ENCODE data around the gene FOXC1. TPM values are rescaled to one million over a fixed set of nuclear protein-coding genes. Genes with fewer than 3 reads are reported as not detected.

FOXC1 gene
- total RNA-seq, 1 donor from 2014 or later = 84.4 TPM

GRCh38 chr6:1652842-1653241, 43.1 kb downstream of the FOXC1 start:
- no peaks in the 10 kb centered on the region for H3K27me3 Mint-ChIP-seq (ENCODE audit: low read depth)
- H3K36me3 Mint-ChIP-seq (ENCODE audit: low read depth) = no peaks in the 10 kb centered on the region
- no peak for TF ChIP-seq CTCF (IDR thresholded peaks at IDR 0.05)
- DNase-seq (ENCODE audit: low spot score) = no peak
- peaks cover 5% of the 10 kb centered on the region for H3K4me1 Mint-ChIP-seq (ENCODE audit: low read depth)
- no peaks in the 10 kb centered on the region for H3K9me3 Mint-ChIP-seq (ENCODE audit: low read depth)
- no peak overlapping the region for H3K4me3 Mint-ChIP-seq (ENCODE audit: unreplicated experiment)
- no peak overlapping the region for H3K27ac Mint-ChIP-seq (ENCODE audit: unreplicated experiment)

GRCh38 chr6:1654054-1654453, 44.3 kb downstream of the FOXC1 start:
- Mint-ChIP-seq H3K4me3 (ENCODE audit: unreplicated experiment) (no peak overlapping the region), H3K4me1 (ENCODE audit: low read depth) (peaks cover 5% of the 10 kb centered on the region), H3K36me3 (ENCODE audit: low read depth) (no peaks in the 10 kb centered on the region), H3K9me3 (ENCODE audit: low read depth) (no peaks in the 10 kb centered on the region), H3K27ac (ENCODE audit: unreplicated experiment) (no peak overlapping the region), H3K27me3 (ENCODE audit: low read depth) (no peaks in the 10 kb centered on the region)
- DNase-seq (ENCODE audit: low spot score) = no peak
- no peak for TF ChIP-seq CTCF (IDR thresholded peaks at IDR 0.05)

- no peak for TF ChIP-seq CTCF (IDR thresholded peaks at IDR 0.05)
- H3K4me3 Mint-ChIP-seq (ENCODE audit: unreplicated experiment) = no peak overlapping the region
- H3K4me1 Mint-ChIP-seq (ENCODE audit: low read depth) = peaks cover 11% of the 10 kb centered on the region
- H3K9me3 Mint-ChIP-seq (ENCODE audit: low read depth) = no peaks in the 10 kb centered on the region
- H3K27ac Mint-ChIP-seq (ENCODE audit: unreplicated experiment) = no peak overlapping the region
- H3K27me3 Mint-ChIP-seq (ENCODE audit: low read depth) = no peaks in the 10 kb centered on the region
- no peak for DNase-seq (ENCODE audit: low spot score)
- H3K36me3 Mint-ChIP-seq (ENCODE audit: low read depth) = no peaks in the 10 kb centered on the region
Observed at GRCh38 chr6:1657116-1657770, 47.5 kb downstream of the FOXC1 start.

GRCh38 chr6:1657771-1658165, 48.1 kb downstream of the FOXC1 start:
- H3K27ac Mint-ChIP-seq (ENCODE audit: unreplicated experiment) = no peak overlapping the region
- H3K4me3 Mint-ChIP-seq (ENCODE audit: unreplicated experiment) = no peak overlapping the region
- no peak for TF ChIP-seq CTCF (IDR thresholded peaks at IDR 0.05)
- peaks cover 16% of the 10 kb centered on the region for H3K4me1 Mint-ChIP-seq (ENCODE audit: low read depth)
- DNase-seq (ENCODE audit: low spot score) = no peak
- H3K36me3 Mint-ChIP-seq (ENCODE audit: low read depth) = no peaks in the 10 kb centered on the region
- H3K9me3 Mint-ChIP-seq (ENCODE audit: low read depth) = no peaks in the 10 kb centered on the region
- no peaks in the 10 kb centered on the region for H3K27me3 Mint-ChIP-seq (ENCODE audit: low read depth)

GRCh38 chr6:1658212-1659005, 48.7 kb downstream of the FOXC1 start:
- no peak for DNase-seq (ENCODE audit: low spot score)
- Mint-ChIP-seq H3K4me3 (ENCODE audit: unreplicated experiment) (no peak overlapping the region), H3K27me3 (ENCODE audit: low read depth) (no peaks in the 10 kb centered on the region), H3K36me3 (ENCODE audit: low read depth) (no peaks in the 10 kb centered on the region), H3K4me1 (ENCODE audit: low read depth) (peaks cover 22% of the 10 kb centered on the region), H3K9me3 (ENCODE audit: low read depth) (no peaks in the 10 kb centered on the region), H3K27ac (ENCODE audit: unreplicated experiment) (no peak overlapping the region)
- TF ChIP-seq CTCF (IDR thresholded peaks at IDR 0.05) = no peak
